ENCODE measurements around the gene CD226. TPM values are rescaled to one million over a fixed set of nuclear protein-coding genes. Genes with fewer than 3 reads are reported as not detected.

The CD226 gene
- total and polyA plus RNA-seq, 2 of the 4 experiments (the other 2 are of a cell fraction): 0.29 to 1.1 TPM

DNA sequence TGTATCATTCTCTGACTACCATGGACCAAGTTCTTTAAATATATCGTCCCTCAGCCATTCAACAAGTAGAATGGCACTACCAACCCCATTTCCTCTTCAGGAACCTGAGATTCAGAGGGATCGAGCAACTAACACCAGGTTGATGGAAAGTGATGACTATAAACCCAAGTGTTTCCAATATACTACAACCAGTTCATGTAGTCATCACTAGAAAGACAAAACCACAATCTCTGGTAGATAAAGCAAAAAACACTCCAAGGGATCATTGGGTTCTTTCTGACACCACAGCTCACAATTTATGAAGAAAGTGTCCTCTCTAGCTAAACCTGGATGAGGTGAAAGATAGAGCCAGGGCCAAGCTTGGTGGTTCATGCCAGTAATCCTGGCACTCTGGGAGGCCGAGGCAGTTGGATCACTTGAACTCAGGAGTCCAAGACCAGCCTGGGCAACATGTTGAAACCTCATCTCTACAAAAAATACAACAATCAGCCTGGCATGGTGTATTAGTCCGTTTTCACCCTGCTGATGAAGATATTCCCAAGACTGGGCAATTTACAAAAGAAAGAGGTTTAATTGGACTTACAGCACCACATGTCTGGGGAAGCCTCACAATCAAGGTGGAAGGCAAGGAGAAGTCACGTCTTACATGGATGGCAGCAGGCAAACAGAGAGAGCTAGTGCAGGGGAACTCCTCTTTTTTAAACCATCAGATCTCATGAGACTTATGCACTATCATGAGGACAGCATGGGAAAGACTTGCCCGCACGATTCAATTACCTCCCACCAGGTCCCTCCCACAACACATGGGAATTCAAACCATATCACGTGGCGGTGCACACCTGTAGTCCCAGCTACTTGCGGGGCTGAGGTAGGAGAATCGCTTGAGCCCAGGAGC lies 2.2 kb downstream of the CD226 start:
- H3K23ac ChIP-seq (ENCODE audit: low read depth, low read length): no peak overlapping the region
- intact Hi-C loops (cut with micrococcal nuclease): no loop called here
- no CpG with 5 or more reads among the region's 11 CpGs for WGBS, 2 experiments (ENCODE audit: extremely low coverage in 2 of 2, insufficient read length in 1 of 2)
- no peak overlapping the region for H3K4me3 ChIP-seq (ENCODE audit: insufficient read depth, low read depth, low read length)
- H4K20me1 ChIP-seq (ENCODE audit: insufficient read depth, low read length): no peaks in the 10 kb centered on the region
- no peak overlapping the region for H4K5ac ChIP-seq (ENCODE audit: low read depth, low read length)
- H2BK15ac ChIP-seq (ENCODE audit: low read depth, low read length): no peak overlapping the region
- H3K14ac ChIP-seq (replicated peaks; ENCODE audit: low read depth, low read length): no peak overlapping the region
- no peak overlapping the region for H3K4me2 ChIP-seq (ENCODE audit: low read depth, low read length)
- H3K9me1 ChIP-seq (ENCODE audit: insufficient read depth, low read length): peaks cover 11% of the 10 kb centered on the region
- no peaks in the 10 kb centered on the region for H3K27me3 ChIP-seq (ENCODE audit: control insufficient read depth, insufficient read depth, low read length)
- DNase-seq: no peak
- CTCF ChIA-PET: no interaction called here
- POLR2A ChIA-PET (ENCODE audit: unreplicated experiment): no interaction called here
- H2AFZ ChIP-seq (replicated peaks; ENCODE audit: low read length, poor library complexity): no peak overlapping the region
- no peaks in the 10 kb centered on the region for H3K36me3 ChIP-seq (ENCODE audit: control insufficient read depth, insufficient read depth, low read length)
- H3K9me3 ChIP-seq (ENCODE audit: control insufficient read depth, insufficient read depth, low read length): no peaks in the 10 kb centered on the region
- no peak overlapping the region for H2AK5ac ChIP-seq (ENCODE audit: low read depth, low read length)
- no peak for ATAC-seq (ENCODE audit: low read depth)
- no peak overlapping the region for H3K56ac ChIP-seq (ENCODE audit: extremely low read depth, insufficient read depth, low read length)
- H3K79me1 ChIP-seq (ENCODE audit: low read depth in 1 of 2, low read length in 2 of 2): no peaks in the 10 kb centered on the region
- no peak overlapping the region for H2BK20ac ChIP-seq (ENCODE audit: low read depth, low read length)
- in situ Hi-C loops (cut with MboI; ENCODE audit: low sequenced_read_pairs): no loop called here
- dilution Hi-C loops (cut with HindIII; ENCODE audit: low sequenced_read_pairs, unreplicated experiment): no loop called here
- no peak overlapping the region for H3K4ac ChIP-seq (ENCODE audit: low read depth, low read length)
- no peak overlapping the region for H4K91ac ChIP-seq (ENCODE audit: insufficient read depth, low read depth, low read length)
- no TSS peak for BruUV-seq (replicated peaks)
- 0 out of 2 replicates have a peak, but pooled peaks cover 2% of the 10 kb centered on the region for H3K4me1 ChIP-seq (ENCODE audit: control insufficient read depth, insufficient read depth, low read length)
- H4K8ac ChIP-seq (ENCODE audit: low read depth in 2 of 2, low read length in 2 of 2): no peak overlapping the region
- no peak overlapping the region for H2AK9ac ChIP-seq (replicated peaks; ENCODE audit: low read depth, low read length, poor library complexity)
- H3K27ac ChIP-seq (ENCODE audit: insufficient read depth, low read length): no peak overlapping the region
- no peak overlapping the region for H2BK5ac ChIP-seq (ENCODE audit: low read depth, low read length, poor library complexity, severe bottlenecking)
- H3K9ac ChIP-seq (ENCODE audit: low read depth, low read length): no peak overlapping the region
- no peak overlapping the region for H2BK120ac ChIP-seq (ENCODE audit: low read depth, low read length)
- H3K18ac ChIP-seq (ENCODE audit: low read depth, low read length): no peak overlapping the region
- TF ChIP-seq, protein P1, sequence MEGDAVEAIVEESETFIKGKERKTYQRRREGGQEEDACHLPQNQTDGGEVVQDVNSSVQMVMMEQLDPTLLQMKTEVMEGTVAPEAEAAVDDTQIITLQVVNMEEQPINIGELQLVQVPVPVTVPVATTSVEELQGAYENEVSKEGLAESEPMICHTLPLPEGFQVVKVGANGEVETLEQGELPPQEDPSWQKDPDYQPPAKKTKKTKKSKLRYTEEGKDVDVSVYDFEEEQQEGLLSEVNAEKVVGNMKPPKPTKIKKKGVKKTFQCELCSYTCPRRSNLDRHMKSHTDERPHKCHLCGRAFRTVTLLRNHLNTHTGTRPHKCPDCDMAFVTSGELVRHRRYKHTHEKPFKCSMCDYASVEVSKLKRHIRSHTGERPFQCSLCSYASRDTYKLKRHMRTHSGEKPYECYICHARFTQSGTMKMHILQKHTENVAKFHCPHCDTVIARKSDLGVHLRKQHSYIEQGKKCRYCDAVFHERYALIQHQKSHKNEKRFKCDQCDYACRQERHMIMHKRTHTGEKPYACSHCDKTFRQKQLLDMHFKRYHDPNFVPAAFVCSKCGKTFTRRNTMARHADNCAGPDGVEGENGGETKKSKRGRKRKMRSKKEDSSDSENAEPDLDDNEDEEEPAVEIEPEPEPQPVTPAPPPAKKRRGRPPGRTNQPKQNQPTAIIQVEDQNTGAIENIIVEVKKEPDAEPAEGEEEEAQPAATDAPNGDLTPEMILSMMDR (conservative IDR thresholded peaks at IDR 0.05; ENCODE audit: low read depth, low read length): no peak
- TF ChIP-seq FOS (IDR thresholded peaks at IDR 0.05; ENCODE audit: low read depth, low read length): no peak
- TF ChIP-seq, protein P2, sequence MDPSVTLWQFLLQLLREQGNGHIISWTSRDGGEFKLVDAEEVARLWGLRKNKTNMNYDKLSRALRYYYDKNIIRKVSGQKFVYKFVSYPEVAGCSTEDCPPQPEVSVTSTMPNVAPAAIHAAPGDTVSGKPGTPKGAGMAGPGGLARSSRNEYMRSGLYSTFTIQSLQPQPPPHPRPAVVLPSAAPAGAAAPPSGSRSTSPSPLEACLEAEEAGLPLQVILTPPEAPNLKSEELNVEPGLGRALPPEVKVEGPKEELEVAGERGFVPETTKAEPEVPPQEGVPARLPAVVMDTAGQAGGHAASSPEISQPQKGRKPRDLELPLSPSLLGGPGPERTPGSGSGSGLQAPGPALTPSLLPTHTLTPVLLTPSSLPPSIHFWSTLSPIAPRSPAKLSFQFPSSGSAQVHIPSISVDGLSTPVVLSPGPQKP (IDR thresholded peaks at IDR 0.05; ENCODE audit: borderline replicate concordance, low read depth, low read length): no peak
- no peak for TF ChIP-seq CHD1 (IDR thresholded peaks at IDR 0.05; ENCODE audit: low read depth, low read length)
- TF ChIP-seq BHLHE40 (IDR thresholded peaks at IDR 0.05; ENCODE audit: low read depth, low read length): no peak
- TF ChIP-seq CEBPB (IDR thresholded peaks at IDR 0.05; ENCODE audit: low read depth, low read length): no peak
- no peak for TF ChIP-seq RCOR1 (IDR thresholded peaks at IDR 0.05; ENCODE audit: insufficient replicate concordance, low read length)
- TF ChIP-seq MAFK (IDR thresholded peaks at IDR 0.05; ENCODE audit: low read depth, low read length): no peak
- no peak for TF ChIP-seq RFX5 (IDR thresholded peaks at IDR 0.05; ENCODE audit: low read depth, low read length)
- TF ChIP-seq RAD21 (IDR thresholded peaks at IDR 0.05; ENCODE audit: low read length): no peak
- no peak for TF ChIP-seq POLR2A (IDR thresholded peaks at IDR 0.05; ENCODE audit: low read depth, low read length)
- TF ChIP-seq MXI1 (IDR thresholded peaks at IDR 0.05; ENCODE audit: borderline replicate concordance, low read depth, low read length): no peak
- TF ChIP-seq SMC3 (IDR thresholded peaks at IDR 0.05; ENCODE audit: low read depth, low read length): no peak
- no peak for TF ChIP-seq NFE2L2 (IDR thresholded peaks at IDR 0.05; ENCODE audit: low read depth, low read length)
- no peak for TF ChIP-seq MAZ (IDR thresholded peaks at IDR 0.05; ENCODE audit: borderline replicate concordance, low read depth, low read length)

Data from IMR-90 (cell line).